GM19043 (cell line): Measurements from ENCODE around the gene GPRC6A.

ENCODE experiments used
- ATAC-seq: cut with Tn5 transposase; IDR thresholded peaks from one replicate; pipeline ENCODE4 v1.9.1; 2021; ENCODE audit warnings: low read depth; ENCODE audit not compliant: unreplicated experiment

GPRC6A gene

GRCh38 chr6:116797585-116797984, 31.3 kb downstream of the GPRC6A start:
- ATAC-seq: no peak

DNA sequence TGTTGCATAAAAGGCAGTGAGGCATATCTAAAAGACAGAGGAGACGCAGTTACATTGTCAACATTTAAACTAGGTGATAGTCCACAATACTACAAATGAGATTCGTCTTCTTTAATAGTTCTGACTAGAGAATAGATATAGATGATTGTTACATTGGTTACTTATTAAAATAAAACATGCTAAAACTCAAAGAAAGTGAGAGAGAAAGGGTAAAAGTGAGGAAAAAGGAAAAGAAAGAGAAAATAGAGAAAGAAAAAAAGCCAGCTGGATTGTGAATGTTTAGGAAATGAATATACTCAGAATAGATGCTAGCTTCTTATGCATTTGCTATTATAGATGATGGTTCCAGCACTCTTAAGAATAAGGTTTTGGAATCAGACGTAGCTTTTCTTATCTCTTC, 35.7 kb downstream of the GPRC6A start:
- no peak for ATAC-seq

- no peak for ATAC-seq
These were observed 45.0 kb downstream of the GPRC6A start for GRCh38 chr6:116783852-116784251.

DNA sequence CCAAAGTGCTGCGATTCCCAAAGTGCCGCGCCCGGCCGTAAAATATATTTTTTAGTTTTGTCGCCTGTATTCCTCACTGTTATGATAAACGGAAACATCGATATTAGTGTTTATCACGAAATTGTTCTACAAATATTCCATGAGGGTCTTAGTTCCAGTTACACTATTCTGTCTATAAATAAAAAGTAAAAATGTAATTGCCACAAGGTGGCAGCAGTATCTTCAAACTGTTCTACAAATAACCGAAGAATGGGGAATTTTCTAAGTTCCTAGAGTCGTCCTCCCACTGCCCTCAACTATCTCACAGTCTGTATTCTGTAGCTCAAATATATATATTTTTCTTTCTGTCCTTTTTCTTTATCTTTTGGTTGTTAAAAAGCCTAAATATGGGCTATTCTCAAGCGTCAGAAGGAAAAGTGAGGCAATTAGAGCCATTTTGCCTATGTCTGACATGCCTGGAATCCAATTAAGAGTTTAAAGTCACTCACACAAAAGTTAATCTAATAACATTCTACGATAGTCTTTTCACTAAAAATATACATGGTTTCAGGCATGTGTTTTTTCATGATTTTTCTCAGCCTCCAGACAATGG, 49.2 kb downstream of the GPRC6A start:
- no peak for ATAC-seq

DNA sequence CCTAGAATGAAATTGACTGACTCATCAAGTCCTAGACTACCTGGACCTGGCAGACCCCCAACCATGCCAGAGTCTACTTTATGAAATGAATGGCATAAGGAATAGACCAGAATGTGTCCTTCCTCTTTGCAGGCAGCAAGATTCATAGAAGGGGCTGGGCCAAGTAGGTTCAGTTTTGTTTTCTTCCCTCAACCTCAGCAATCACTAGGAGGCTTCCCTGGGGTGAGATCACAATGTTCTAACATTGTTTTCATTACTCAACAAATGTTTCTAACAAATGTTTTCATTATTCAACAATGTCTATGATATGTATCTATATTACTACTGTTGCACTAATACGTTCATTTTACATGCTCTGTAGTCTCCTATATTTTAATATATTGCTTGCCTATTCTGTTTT, 55.0 kb downstream of the GPRC6A start:
- no peak for ATAC-seq

DNA sequence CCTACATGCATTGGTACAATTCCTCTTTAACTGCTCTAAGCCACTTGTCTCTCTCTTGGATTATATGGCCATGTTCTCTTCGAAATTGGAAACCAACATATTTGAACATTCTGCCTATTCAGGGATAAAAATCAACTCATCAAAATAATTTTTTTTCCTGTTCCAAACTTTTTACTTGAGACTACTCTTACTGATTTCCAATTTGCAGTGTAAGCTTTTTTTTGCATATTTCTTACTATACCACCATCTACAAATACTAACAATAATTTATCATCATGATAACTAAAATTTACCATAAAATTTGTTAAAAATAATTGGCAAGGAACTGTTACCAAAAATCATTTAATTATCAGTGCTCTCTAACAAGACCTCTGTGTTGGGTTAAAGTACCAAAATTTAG, 56.4 kb downstream of the GPRC6A start:
- ATAC-seq: no peak

DNA sequence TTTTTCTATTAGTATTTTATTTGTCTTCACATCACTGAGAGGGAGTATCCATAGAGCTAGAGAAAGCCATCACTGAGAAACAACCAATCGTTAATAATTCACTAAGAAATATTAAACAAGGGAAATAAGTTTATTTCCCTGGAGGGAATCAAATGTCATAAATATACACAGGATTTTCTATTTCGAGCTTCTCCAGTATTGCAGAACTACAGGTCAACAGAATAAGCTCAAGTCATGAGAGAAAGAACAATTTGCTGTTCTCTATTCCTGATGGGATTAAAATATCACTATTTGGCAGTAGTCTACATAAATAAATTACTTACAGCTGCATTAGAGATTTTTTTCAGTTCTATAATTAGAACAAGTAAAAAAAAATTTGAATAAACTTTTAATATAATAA, 61.2 kb downstream of the GPRC6A start:
- no peak for ATAC-seq

GRCh38 chr6:116766506-116767176, 62.2 kb downstream of the GPRC6A start:
- no peak for ATAC-seq

DNA sequence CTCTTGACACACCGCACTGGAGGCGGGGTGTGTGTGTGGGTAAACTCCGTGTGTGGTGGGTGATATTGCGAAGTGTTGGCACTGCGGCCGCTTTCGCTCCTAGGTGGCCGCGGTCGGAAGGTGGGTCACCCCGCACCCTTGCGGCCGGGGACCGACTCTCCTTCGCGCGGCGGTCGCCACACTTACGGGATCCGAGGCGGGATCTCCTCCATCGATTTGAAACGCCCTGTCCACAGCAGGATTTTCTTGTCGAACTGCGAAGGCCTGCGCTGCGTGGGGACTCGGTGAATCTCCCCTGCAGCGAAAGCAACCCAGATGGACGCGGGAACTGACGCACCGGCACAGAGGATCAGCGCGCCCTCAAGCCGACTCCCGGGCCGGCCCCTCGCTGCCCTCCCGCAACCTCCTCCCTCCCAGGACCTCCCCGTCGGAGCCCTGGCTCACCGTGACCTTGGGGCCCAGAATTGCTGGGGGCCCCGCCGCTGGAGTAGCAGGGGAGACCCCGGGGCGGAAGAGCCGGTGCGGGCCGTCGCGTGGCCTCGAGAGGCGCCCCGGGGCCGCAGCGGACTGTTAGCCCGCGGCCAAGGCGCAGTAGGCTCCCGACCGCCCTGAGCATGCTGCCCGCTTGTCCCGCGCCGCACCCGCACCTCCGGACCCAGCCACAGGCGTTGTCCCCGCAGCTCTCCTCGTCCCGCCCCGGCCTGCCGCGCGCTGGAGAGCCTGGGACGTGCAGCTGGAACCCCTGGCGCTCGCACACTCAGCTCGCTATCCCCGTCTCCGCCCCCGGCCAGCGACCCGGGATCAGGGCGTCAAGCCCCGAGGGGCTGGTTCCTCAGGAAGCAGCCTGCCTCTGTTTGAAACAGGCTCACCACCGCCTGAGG, 63.7 kb downstream of the GPRC6A start, which contains the start of gene FAM162B:
Gene FAM162B, minus strand, starts transcription at position 759 of the 881 bp plus-strand sequence. Its CDS starts 143 bp downstream, at position 616.
- ATAC-seq: no peak

DNA sequence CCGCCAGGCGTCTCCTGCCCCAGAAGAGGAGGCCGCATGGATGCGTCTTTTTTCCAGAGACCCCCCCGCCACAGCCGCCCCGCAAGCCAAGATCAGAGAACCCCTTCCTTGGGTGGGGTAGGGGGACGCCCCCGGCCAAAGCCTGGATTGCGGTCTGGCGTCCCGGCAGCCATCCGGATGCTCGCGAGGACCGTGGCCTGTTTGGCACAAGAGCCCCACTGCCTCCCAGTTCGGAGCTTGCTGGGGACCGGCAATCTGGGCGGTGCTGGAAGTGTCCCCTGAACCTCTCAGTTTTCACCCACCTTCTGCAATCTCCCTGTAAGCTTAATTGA, 64.3 kb downstream of the GPRC6A start:
- ATAC-seq: no peak

- ATAC-seq: no peak
These were observed 64.8 kb downstream of the GPRC6A start for GRCh38 chr6:116763906-116764628.

DNA sequence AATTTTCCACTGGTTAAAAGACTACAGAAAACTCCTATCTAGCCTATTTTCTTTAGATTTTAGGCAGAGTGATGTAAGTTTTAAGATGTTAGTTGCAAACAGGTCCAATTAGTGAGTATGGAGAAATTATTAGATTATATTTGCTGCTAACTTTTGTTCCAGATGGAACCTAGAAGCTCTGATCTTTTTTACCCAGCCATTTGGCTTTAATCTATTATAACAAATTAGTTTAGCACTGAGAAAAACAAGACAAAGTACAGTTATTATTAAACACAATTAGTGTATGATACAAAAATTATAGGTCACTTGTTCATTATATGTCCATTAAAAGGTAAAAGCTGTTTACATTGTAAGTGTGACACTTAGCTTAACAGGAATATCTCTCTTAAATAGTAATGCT, 65.8 kb downstream of the GPRC6A start:
- ATAC-seq: no peak

- ATAC-seq: no peak
These were observed 66.6 kb downstream of the GPRC6A start for GRCh38 chr6:116762235-116762634.

DNA sequence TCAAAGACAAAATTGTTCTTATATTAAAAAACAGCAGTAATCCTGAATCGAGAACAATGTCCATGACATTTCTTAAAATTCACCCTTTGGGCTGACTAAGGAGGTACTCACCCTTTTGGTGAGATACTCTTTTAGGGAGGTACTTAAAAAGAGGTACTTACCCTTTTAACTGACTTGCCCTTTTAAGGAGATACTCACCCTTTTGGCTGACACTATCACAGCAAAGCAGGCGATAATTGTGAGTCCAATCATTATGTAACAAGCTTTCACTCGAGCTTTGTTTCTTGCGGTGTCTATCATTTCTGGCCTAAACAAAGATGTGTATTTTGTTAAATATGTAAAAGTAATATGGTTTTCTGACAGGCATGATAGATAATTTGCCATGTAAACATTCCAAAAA, 67.1 kb downstream of the GPRC6A start:
- ATAC-seq: no peak

- ATAC-seq: no peak
These were observed 83.7 kb downstream of the GPRC6A start for GRCh38 chr6:116745176-116745575.
